ENCODE data around the gene BPIFA1. TPM values are rescaled to one million over a fixed set of nuclear protein-coding genes. Genes with fewer than 3 reads are reported as not detected.

The BPIFA1 gene
- total and polyA plus RNA-seq, 12 donors = not detected

GRCh38 chr20:33232486-33233072 is 3.2 kb upstream of the BPIFA1 start:
- no peak for DNase-seq
- intact Hi-C loops (cut with DNase I) = no loop called here
- Histone ChIP-seq H3K9me3 (no peaks in the 10 kb centered on the region), H3K4me3 (no peak overlapping the region), H3K36me3 (no peaks in the 10 kb centered on the region), H3K4me1 (no peaks in the 10 kb centered on the region), H3K27ac (no peak overlapping the region), H3K27me3 (peaks cover 0 to 81% (median 42%) of the 10 kb centered on the region in 7 donors)
- TF ChIP-seq CTCF (IDR thresholded peaks at IDR 0.05) = no peak
- WGBS, 2 donors = 6 to 24% methylated on average over 2 of the region's 2 CpGs
- peak in 1 of 8 donors; percentile 29 for ATAC-seq

DNA sequence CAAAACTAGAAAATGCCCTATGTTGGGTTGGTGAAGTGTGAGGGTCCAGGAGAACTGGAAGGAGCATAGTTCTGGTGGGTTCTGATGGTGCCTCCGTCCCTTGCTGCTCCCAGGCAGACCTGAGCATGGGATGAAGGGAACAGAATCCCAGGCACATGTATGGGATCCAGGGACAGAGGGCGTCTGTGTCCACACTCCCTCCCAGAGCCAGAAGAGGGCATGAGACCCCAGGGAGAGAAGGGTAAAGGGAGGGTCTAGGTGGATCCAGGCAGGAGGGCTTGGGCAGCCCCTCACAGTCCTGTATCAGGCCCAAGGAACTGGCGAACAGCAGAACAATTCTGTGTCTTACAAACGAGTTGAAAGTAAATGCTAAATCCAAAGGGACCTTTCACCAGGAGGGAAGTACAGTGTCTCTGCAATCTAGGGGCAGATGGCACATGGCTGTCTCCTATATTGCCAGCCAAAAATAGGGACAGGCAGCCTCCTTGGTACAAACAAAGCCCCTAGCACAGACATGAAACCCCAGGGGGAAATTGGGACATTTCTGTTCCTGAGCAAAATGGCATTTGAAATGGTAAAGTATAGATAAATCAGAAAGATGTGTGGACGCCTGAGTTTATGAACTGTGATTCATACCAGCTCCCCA is 2.5 kb upstream of the BPIFA1 start:
- no peak overlapping the region for H3K4me3 ChIP-seq
- intact Hi-C loops (cut with DNase I) = no loop called here
- no peaks in the 10 kb centered on the region for H3K9me3 ChIP-seq
- H3K27ac ChIP-seq = no peak overlapping the region
- no peaks in the 10 kb centered on the region for H3K36me3 ChIP-seq
- H3K4me1 ChIP-seq = no peaks in the 10 kb centered on the region
- peaks cover 0 to 74% (median 41%) of the 10 kb centered on the region in 7 donors for H3K27me3 ChIP-seq
- DNase-seq (no peak), ATAC-seq (peak in 1 of 8 donors; percentile 12)
- TF ChIP-seq CTCF (IDR thresholded peaks at IDR 0.05) = no peak
- WGBS, 2 donors = 15 to 19% methylated on average over 5 of the region's 5 CpGs

DNA sequence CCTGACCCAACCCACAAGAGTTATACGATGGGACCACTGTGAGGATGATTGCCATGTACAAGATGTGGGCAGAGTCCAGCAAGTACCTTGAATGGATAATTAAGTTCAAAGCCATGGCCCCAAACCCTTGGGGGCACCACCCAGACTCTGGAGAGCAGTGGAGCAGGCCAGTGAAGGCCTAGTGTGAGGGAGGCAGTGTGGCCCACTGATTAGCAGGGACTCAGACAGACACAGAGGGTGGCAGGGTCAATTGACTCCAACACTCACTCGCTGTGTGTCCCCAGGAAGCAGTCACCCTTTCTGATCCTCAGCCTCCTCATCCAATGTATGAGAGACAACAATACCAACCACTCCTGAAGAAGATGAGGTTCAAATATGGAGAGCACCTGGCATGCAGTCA is 1.7 kb upstream of the BPIFA1 start:
- intact Hi-C loops (cut with DNase I) = no loop called here
- Histone ChIP-seq H3K36me3 (no peaks in the 10 kb centered on the region), H3K9me3 (no peaks in the 10 kb centered on the region), H3K27me3 (peaks cover 0 to 66% (median 41%) of the 10 kb centered on the region in 7 donors), H3K27ac (no peak overlapping the region), H3K4me1 (no peaks in the 10 kb centered on the region), H3K4me3 (no peak overlapping the region)
- no peak for DNase-seq
- no peak for ATAC-seq
- TF ChIP-seq CTCF (IDR thresholded peaks at IDR 0.05) = no peak
- 81% methylated on average over 2 of the region's 2 CpGs for WGBS, 2 donors

DNA sequence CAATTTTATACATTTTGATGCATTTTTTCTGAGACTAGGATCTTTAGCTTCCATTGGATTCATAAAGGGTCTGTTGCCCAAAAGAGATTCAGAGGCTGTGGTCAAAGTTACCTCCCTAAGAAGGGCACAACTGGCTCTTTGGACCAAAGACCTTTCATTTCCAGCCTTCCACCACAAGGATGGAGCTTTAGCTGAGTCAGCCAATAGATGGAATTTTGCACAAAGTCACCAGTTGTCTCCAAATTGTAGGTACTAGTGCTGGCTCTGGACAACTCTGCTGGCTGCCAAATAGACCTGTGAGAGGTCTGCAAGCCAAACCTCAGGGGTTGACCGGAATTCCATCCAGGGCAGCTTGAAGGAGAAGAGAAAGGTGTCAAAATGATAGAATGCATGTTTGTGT is 555 bp downstream of the BPIFA1 start:
- no peaks in the 10 kb centered on the region for H3K9me3 ChIP-seq
- no peak for TF ChIP-seq CTCF (IDR thresholded peaks at IDR 0.05)
- intact Hi-C loops (cut with DNase I) = no loop called here
- ATAC-seq (no peak), DNase-seq (no peak)
- peaks cover 0 to 52% (median 34%) of the 10 kb centered on the region in 7 donors for H3K27me3 ChIP-seq
- H3K36me3 ChIP-seq = no peaks in the 10 kb centered on the region
- H3K27ac ChIP-seq = no peak overlapping the region
- no peaks in the 10 kb centered on the region for H3K4me1 ChIP-seq
- WGBS, 2 donors = 73 to 83% methylated on average over 1 of the region's 1 CpG
- H3K4me3 ChIP-seq = no peak overlapping the region
